HPDE6-E6E7 (cell line): Measurements from ENCODE around the gene MYH2.
"Not testable (repeated sequence)": the region's sequence is repeated elsewhere in the genome, so short reads cannot be mapped to it uniquely, and the experiment has no call there.

Source experiments
- DNase-seq: peaks from one replicate; pipeline ENCODE4 v3.0.0; 2011; ENCODE audit warnings: missing footprints; ENCODE audit errors: extremely low spot score

The MYH2 gene

DNA sequence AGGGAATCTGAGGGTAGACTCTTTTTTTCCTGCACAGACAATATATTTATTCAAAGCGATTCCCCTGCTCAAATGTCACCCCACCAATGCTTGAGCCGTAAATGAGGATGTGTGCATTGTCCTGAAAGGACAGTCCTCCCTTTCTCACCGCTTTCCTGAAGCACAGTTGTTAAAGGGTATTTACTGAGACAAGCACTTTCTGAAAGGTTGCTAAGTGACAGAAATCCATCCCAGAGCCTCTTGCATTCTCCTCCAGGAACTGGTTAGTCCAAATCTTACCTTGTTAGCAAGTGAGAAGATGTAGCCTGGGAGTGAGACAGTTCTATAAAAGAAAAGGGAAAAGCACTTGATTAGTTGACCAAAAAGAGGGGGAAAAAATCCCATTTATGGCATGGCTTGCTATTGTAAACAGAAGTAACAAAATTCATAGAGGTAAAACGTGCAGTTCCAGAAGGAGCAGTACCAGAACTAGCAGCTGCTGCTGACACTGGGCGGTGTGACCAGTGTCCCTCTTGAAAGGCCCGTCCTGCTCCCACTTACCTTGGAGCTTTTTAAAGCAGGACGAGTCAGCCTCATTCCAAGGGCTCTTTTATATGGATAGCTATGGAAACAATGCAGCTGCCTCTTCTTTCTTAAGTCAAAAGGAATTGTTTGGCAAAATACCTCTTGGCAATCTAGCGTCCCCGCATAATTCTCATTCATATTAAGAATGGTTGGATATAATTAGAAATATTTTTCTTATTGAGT lies at the start of gene MYH2:
Gene MYH2, minus strand, starts transcription at position 563 of the 747 bp plus-strand sequence. CDS start 1,738 bp downstream, outside the sequence.
- DNase-seq: no peak

DNA sequence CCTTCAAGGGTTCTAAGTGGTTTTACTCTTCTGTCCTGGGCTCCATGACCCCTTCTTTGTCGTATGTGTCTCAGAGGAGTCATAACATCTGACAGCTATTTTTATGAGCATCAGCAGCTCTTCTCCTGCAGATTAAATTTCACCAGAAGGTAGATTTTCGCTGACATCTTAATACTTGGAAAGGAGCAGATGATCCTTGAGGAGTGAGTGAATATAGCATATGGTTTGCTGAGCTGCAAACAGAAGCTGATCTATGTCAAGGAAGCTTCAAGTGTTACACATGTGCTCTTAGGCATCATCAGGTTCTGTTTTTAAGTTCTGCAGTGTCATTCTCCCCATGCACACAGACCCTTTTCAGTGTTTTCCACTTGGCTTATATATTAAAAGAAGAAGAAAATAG lies 49.2 kb upstream of the MYH2 start:
- DNase-seq: no peak

DNA sequence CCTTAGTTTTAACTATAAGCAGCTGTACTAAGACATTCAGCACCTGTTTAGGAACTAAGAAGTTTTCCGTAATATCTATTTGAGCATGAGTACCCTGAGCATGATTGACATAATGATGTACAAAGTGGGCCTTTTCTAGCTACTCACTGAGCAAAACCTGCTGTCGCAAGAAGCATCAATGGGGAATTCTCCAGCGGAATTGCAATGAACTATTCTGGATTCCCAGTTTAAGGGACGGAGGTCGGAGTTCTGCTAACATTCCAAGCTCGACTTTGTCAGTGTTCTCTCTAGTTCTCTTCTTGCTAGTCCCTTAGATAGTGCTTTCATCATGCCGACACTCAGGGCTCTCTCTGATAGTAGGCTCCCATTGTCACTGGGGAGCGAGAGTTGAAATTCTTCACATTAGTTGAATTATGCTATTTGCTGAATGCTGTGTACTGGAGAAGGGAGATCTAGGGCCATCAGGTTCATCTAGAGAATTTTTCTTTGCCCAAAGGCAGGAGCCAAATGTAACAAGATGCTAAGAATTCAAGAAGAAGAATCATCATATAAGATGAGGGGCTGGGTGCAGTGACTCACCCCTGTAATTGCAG lies 40.2 kb upstream of the MYH2 start:
- no peak for DNase-seq

DNA sequence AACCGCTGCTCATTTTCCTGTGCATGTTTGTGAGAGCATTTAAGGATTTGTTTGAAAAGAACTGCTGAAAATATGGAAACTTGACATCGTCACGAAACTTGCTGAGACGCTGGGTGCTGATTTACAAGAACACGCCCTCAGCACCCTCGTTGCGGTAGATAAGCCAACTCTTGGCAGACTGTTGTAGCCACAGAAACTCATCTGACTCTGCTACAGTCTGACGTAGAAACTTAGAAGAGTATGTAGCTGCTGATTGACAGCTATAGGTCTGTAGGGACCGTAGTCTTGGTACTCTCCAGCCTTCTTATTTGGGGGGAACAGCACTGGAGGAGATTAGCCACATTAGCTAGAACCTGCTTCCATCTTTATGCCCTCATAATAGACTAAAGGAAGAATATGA lies 36.1 kb upstream of the MYH2 start:
- DNase-seq: no peak

DNA sequence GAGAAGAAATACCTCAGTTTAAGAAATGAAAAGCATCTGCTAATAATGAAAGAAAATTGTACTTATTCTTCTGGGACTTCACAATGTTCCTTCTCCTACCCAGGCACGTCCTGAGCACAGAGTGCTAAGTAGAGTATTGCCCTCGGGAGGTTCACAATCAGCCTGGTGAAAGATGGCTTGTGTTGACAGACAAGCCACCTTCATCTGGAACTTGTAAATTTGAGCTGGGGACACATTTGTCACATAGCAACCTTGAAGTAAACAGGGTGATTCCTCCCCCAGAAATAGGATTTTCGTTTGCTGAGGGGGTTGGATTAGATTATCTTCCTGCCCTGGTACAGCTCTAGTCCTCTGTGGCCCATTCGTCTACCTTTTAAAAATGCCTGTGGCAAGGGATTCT lies 34.4 kb upstream of the MYH2 start:
- DNase-seq: no peak

DNA sequence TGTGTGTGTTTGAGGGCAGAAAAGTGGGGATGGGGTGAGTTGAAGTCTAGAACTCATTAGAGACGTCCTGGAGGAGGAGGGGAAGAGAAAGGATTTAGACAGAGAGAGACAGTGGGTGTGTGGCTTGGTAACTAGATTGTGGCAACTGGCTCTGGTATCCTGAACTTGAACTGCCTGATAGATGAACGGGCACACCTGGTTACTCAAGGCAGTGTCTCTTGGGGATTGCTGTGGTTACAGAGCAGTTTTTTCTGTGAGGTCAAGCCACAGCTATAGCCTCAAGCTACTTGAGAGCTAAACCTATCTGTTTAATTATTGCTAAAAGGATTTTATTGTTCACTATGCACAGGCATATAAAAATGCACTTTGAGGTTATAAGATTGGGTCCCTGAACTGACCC lies 29.8 kb upstream of the MYH2 start:
- no peak for DNase-seq

DNA sequence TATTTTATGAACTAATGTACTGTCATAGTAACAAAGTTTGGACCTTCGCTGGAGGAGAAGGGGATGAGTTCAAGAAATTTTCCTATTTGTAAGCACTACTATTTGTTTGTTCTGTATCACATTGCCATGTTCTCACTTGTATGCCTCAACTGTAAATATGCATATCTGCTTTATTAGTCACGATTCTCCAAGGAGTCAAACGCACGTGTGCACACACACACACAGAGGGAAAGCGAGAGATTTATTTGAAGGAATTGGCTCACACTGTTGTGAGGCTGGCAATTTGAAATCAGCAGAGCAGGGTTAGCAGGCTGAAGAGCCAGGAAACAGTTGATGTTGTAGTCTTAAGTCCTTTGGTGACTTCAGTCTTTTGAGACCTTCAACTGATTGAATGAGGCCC lies 24.9 kb upstream of the MYH2 start:
- no peak for DNase-seq

DNA sequence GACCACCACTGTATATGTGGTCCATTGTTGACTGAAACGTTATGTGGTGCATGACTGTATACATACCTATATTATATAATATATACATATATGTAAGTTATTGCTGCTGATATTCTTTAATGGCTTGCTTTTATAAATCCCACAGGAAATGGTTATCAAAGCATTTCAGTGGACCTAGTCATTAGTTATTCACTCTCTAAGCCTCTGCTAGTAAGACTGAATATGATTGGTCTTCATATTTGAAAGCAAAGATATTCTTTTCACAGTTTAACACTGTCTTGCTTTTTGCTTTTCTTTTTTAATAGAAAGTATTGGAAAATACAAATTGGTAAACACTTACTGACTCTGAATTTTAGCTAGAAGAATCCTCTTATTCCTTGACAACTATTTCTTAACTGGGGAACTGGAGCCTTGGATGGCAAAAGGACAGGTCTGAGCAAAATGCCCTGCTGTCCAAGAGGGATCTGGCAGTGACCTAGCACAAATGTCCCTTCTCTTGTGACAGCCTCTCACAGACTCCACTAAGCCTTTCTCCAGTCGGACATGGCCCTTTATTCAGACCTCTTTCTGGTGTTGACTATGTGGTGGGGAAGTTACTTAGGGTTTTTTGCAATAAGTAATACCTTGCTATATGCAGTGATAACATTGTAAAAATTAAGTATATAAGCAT lies 14.7 kb upstream of the MYH2 start:
- no peak for DNase-seq

DNA sequence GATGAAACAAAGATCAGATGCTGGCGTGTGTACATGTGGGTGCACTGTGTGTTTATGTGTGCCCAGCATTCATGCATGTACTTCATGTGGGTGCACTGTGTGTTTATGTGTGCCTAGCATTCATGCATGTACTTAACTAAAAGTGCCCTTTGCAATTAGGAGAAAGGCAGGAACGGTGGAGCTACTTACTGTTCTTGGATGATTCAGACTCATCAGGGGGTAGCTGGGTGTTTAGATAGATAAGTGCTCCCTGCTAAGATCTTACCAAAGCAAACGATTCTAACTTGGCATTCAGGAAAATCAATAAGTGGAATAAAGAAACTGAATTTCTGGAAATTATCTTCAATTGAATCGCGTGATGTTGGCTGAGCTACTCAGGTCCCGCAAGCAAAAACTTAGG lies 8.6 kb upstream of the MYH2 start:
- no peak for DNase-seq

DNA sequence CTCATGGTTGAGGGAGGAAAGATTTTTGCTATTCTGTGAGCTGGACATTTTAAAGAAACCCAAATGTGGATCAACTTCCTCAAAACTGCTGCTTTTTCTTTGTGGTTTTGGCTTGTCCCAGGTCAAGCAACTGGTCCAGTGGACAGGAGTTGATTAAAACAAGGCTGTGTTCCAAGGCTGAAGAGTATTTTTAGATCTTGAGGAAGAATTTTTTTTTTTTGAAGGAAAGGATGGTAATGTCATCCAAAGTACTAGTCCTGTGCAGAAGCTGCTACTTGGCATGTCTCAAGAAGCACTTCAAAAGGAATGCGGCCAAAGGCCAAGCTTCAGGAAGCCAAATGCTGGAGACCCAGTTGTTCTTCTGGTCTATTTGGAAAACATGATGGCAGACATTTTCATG lies 8.0 kb upstream of the MYH2 start:
- DNase-seq: no peak

DNA sequence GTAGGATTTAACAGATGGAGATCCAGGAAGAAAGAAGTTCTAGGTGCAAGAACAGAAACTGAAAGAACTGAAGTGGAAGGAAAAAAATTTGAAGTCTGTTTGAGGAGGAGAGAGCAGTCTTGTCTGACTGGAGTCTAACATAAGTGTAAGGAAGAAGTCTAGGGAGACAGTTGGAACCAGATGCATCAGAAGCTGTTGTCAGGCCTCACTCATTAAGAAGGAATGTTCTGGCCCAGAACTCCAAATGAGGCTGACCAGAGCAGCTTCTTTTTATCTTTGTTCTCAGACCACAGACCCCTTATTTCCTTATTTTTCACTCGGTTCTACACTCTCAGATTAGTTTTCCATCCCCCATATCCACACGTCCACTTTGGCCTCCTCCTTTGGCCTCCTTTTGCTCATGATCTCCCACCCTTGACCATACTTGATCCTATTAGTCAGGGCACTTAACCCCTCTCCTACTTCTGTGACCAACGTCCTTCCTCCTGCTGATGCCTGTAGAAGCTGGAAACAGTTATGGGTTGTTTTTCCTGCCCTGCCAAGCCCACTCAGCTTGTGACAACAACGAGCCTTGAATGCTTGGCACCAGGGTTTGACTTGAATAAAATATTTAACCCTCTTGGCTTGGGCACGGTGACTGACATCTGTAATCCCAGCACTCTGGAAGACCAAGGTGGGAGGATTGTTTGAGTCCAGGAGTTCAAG lies 7.0 kb upstream of the MYH2 start:
- no peak for DNase-seq

DNA sequence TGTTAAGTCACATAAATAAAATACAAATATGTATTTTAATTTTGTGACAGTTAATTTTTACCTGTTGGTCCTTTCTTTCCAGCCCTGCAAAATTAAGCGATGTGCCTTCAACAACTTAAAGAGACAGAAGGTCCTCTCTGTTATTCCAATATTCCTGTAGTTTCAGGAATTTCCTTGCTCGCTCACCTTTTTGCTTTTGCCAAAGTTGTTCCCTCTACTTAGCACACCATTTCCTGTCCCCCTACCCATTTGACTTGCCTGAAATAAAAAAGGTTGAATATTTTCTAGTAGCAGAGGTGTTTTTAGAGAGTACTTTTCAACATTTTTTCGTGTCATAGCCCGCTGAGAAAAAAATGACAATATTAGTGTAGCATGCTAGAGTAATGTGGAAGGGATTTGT lies 556 bp upstream of the MYH2 start:
- no peak for DNase-seq

DNA sequence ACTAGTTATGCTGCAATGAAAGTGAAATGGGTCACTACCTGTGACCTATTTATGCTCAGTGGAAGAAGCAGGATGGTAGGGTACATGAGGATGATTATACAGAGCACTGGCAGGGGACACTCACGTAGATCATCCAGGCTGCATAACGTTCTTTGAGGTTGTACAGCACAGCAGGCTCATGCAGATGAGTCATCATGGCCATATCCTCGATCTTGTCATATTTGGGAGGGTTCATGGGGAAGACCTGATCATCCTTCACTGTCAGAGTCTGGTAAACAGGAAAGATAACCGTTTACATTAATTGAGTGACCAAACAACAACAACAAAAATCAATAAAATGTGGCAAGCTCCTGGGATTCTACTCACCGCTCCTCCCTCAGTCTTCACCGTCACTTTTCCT lies 2.1 kb downstream of the MYH2 start:
- no peak for DNase-seq

DNA sequence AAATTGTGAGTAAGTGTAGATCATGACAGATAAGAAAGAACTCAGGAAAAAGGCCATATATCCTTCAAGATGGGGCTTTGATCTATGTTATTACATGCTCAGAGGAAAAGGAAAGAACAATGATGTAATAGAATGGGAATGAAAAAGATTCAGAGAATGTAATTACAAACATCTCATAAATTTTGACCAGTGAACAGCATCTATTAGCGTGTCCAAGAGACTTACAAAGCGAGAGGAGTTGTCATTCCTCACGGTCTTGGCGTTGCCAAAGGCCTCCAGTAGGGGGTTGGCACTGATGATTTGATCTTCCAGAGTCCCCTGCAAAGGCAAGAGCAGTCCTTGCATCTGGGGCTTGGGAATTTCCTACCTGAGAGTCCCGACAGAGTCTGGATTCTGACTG lies 6.0 kb downstream of the MYH2 start:
- not testable (repeated sequence) for DNase-seq

DNA sequence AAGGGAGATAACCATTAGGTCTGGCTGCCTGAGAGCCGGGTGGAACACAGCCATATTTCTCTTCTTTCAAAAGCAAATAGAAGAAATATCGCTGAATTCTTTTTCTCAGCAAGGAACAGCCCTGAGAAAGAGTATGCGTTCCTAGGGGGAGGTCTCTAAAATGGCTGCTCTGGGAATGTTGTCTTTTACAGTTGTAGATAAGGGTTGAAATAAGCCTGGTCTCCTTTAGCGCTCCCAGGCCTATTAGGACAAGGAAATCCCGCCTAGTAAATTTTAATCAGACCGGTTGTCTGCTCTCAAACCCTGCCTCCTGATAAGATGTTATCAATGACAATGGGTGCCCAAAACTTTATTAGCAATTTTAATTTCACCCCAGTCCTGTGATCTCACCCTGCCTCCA lies 8.3 kb downstream of the MYH2 start:
- not testable (repeated sequence) for DNase-seq

DNA sequence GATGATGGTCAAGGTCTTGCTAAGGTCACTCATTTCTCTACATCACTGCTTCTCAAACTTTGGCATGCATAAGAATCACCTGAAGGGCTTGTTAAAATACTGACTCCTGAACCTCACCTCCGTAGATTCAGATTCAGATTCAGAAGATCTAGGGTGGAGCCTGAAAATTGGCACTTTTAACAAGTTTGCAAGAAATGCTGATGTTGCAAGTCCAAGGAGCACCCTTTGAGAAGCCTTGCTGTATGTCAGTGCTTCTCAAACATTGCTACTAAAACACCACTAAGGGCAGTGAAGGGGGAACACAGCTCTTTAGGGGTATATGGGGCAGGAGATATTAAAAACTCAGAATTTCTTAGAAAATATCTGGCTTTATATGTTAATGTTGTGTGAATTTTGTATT lies 17.4 kb downstream of the MYH2 start:
- DNase-seq: no peak

DNA sequence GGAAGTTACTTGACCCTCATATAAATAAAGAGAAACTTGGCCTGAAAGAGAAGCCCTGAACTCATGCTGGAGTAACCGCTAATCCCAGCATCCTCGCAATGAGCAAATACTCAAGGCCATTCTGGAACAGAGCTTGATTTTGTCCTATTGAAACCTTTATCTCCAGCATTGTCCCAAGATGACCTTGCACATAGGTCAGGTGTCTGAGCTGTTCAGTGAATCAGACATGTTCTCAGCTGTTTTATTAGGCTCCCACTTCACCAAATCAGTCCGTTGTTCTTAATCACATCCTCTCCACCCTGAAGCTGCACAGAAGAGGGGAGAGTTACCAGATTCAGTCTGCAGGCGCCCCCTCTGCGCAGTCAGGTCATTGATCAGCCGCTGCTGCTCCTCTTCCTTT lies 22.0 kb downstream of the MYH2 start:
- DNase-seq: no peak

DNA sequence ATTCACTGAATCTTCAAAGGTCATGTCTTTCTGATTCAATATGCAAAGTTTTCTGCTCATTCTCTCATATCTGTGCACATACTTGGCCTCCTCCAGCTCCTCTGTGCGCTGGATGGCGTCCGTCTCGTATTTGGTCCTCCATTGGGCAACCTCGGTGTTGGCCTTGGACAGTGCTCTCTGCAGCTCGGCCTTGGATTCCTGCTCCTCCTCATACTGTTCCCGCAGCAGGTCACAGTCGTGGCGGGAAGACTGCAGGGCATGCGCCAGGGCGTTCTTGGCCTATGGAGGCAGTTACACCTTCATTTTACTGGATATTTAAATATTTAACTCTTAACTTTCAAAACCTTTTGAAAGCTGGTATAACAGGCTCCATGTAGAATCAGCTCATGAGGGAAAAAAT lies 22.9 kb downstream of the MYH2 start:
- DNase-seq: no peak

DNA sequence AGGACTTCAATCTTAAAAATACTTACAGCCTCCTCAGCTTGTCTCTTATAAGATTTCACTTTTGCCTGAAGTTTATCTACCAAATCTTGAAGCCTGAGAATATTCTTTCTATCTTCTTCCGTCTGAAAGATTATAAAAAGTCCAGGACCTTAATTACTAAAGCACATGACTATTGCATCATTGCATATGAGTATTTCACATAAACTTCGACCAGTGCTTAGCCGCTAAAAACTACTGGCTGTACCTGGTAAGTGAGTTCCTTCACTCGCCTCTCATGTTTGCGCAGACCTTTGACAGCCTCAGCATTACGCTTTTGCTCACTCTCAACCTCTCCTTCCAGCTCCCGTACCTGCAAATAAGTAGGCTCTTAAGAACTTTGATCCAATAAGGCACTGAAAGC lies 26.4 kb downstream of the MYH2 start:
- DNase-seq: no peak

DNA sequence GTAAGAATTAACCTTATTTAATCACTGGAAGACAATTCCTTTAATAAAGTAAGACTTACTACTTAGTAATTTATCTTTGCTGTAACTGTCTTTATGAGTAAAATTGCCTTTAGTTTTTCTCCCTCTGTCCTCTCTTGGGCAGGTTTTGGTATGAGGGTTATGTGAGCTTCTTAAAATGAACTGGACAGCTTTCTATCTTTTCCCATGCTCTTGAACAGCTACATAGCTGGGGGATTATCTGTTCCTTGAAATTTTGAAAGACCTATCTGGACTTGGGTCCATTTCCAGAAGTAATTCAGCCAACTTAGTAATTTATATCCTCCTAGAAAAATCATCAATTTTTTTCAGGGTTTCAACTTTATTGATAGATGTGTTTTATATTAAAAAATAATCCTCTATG lies 27.5 kb downstream of the MYH2 start:
- no peak for DNase-seq

DNA sequence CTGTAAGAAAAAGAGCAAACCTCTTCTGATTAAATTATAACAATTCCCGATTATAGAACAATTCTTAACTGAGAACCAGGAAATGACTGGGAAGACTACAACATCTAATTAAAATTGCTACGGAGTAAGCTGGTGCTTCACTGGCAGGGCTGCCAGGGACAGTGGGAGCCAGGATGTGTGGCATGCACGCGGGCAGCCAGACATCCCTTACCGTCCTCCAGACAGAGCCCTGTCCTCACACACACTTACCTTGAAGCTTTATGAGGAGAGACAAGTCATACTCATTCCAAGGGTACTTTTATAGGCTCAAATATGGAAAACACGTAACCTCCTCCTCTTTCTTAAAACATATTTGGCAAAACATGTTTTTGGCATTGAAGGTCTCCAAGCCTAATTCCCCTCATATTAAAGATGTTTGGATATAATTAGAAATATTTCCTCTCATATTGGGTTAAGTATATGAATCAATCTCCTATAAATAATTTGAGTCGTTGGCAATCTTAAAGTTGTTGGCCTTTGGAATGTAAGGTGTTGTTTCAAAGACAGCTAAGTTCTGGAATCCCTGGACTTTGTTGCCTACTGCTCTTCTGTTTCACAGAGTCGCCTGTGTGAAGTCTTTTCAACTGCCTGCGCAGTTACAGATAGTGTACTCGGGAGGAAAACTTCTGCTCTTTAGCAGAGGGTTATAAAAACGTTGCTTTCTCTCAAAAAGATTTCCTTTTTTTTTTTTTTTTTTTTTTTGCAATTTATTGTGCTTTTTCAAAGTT lies 31.0 kb downstream of the MYH2 start, which contains the start of gene MYH1:
Gene MYH1, minus strand, starts transcription at position 272 of the 767 bp plus-strand sequence. CDS start 1,900 bp downstream, outside the sequence.
- DNase-seq: no peak

DNA sequence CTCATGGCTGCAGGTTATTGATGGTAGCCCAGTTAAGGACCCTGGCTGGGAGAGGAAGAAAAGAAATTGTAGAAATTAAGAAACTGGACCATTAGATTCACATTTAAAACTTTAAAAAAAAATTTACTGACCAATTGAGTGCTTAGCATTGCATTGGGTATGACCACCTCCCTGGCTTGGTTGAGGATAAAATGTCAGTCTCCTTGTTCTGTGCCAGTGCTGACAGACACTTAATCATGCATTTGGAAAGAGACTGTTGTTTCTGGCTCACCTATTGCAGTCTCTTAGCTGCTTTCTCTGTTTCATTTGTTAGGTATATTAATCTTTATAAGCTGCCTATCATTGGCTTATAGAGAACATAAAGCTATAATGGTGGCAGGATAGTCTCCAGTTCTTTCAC lies 32.8 kb downstream of the MYH2 start:
- DNase-seq: no peak
